Embryonic facial prominence (tissue), 1 donor: ENCODE results near the gene ASCC3.
"Not testable (repeated sequence)": the region's sequence is repeated elsewhere in the genome, so short reads cannot be mapped to it uniquely, and the experiment has no call there.

ENCODE experiments used
- DNase-seq: peaks from one replicate; pipeline ENCODE4 v3.0.0-alpha.2; 2016; ENCODE audit errors: extremely low spot score

The ASCC3 gene

GRCh38 chr6:100880853-100881706 lies at the start of gene ASCC3:
TSS of gene ASCC3 (minus strand) at chr6:100881329. CDS start at chr6:100867997, 13,332 bp downstream.
- DNase-seq = peak; percentile 83

- DNase-seq = no peak
These were observed 44.6 kb upstream of the ASCC3 start for GRCh38 chr6:100925749-100926148.

GRCh38 chr6:100924534-100925227 lies 43.6 kb upstream of the ASCC3 start:
- DNase-seq = no peak

- DNase-seq = no peak
These were observed 42.5 kb upstream of the ASCC3 start for GRCh38 chr6:100923481-100924165.

- DNase-seq = no peak
These were observed 39.0 kb upstream of the ASCC3 start for GRCh38 chr6:100920028-100920605.

- DNase-seq = no peak
These were observed 37.0 kb upstream of the ASCC3 start for GRCh38 chr6:100918152-100918551.

GRCh38 chr6:100915876-100916275 lies 34.7 kb upstream of the ASCC3 start:
- no peak for DNase-seq

- no peak for DNase-seq
These were observed 32.5 kb upstream of the ASCC3 start for GRCh38 chr6:100913400-100914276.

- DNase-seq = no peak
These were observed 25.2 kb upstream of the ASCC3 start for GRCh38 chr6:100906325-100906724.

GRCh38 chr6:100905067-100905466 lies 23.9 kb upstream of the ASCC3 start:
- DNase-seq = no peak

GRCh38 chr6:100904316-100904715 lies 23.2 kb upstream of the ASCC3 start:
- DNase-seq = no peak

GRCh38 chr6:100901582-100901981 lies 20.5 kb upstream of the ASCC3 start:
- no peak for DNase-seq

GRCh38 chr6:100899202-100899601 lies 18.1 kb upstream of the ASCC3 start:
- DNase-seq = no peak

GRCh38 chr6:100897671-100898070 lies 16.5 kb upstream of the ASCC3 start:
- no peak for DNase-seq

- DNase-seq = no peak
These were observed 12.6 kb upstream of the ASCC3 start for GRCh38 chr6:100893743-100894142.

- no peak for DNase-seq
These were observed 11.6 kb upstream of the ASCC3 start for GRCh38 chr6:100892693-100893092.

GRCh38 chr6:100892116-100892515 lies 11.0 kb upstream of the ASCC3 start:
- DNase-seq = no peak

- no peak for DNase-seq
These were observed 9.9 kb upstream of the ASCC3 start for GRCh38 chr6:100891079-100891478.

- DNase-seq = not testable (repeated sequence)
These were observed 9.5 kb upstream of the ASCC3 start for GRCh38 chr6:100890646-100891045.

- DNase-seq = no peak
These were observed 8.2 kb upstream of the ASCC3 start for GRCh38 chr6:100889351-100889750.

GRCh38 chr6:100886076-100886475 lies 4.9 kb upstream of the ASCC3 start:
- DNase-seq = no peak
